Measurements from ENCODE around the gene ETV6.

ETV6 gene

DNA sequence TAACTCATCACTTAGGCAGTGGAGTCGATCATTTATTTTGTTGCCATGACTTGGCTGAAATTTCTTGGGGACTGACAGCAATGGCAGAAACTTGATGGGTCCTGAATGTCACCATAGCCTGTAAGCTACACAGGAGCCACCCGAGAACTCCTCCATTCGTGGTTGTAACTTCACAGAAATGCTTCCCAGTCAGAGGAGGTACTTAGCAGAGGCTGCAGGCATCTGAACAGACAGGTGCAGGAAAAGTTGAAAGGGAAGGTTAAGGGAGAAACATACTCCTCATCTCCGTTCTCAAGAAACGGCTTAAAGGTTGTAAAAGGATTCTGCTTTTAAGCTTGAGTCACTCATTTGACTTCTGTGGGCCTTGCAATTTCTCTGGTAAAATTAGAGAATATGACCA is 47.7 kb downstream of the ETV6 start:
- DNase-seq, result no peak

DNA sequence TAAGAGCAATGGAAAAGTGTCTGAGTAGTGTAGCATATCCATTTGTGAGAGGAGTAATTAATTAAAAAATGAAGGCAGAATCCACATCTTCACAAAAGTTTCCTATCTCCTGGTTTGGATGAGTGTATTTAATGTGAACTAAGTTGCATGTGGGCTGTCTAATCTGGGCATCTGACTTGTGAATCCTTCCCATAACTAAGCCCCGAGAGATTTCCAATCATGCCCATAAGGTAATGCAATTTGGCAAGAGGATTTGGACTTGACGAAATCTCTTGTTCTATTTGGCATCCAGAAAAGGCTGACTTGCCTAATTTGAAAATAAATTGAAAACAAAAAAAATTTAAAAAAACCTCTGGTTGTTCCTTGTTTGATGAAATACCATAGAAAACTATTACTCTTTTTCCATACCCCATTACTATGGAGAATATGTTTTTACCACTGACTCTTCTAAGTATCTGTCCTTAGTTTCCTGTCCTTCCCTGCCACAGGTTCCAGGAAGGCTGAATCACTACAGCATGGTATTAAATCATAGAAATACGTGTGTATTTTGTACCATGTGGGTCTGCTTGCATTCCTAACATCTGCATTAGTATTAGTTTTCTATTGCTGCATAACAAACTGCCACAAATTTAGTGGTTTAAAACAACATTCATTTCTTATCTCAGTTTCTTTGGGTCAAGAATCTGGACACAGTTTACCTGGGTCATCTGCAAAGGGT is 48.4 kb downstream of the ETV6 start:
- DNase-seq, result no peak

DNA sequence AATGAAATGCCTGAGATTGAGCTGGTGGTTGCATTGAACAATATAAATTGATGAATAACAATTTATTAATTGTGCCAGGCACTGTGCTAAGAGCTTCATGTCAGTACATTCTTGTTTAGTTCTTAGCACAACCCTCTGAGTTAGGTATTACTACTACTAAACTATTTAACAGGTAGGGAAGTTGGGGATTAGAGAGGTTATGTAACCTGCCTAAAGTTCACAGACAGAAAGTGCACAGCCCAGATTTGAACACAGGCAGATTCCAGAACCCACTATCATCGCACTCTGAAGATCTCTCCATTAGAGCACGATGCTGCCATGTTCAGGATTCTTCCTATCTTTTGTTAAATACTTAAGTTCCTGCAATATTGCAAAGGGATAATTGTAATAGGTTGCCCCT is 49.3 kb downstream of the ETV6 start:
- DNase-seq, result no peak

DNA sequence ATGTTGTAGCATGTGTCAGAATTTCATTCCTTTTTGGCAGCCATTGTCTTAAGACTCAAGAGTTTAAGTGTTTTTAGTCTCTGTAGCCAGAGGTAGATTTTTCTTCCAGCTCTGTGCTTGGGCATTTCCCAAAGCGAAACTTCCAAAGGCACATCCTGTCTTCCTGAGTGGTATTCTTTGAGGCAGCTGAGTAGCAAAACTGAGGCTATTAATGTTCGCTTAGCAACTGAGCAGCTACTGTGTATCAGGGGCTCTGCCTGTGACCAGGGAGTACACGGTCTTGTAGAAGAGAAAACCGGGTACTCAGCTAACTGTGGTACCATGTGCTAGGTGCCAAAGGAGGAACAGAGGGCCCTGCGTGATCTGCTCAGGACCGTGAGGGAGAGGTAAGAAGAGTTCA is 52.0 kb downstream of the ETV6 start:
- DNase-seq, result no peak

DNA sequence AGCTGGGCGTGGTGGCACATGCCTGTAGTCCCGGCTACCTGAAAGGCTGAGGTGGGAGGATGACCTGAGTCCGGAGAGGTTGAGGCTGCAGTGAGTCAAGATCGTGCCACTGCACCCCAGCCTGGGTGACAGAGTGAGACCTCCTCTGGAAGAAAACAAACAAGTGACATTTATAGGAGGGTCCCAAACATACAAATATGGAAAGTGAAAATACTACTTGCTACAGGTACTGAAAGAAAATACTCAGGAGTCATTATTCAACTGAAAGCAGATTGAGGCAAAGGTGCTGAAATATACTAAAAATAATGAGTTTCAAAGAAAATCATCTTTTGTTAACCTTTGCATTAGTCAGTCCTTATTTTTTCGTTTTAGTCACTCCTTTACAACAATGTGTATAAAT is 53.5 kb downstream of the ETV6 start:
- no peak for DNase-seq

DNA sequence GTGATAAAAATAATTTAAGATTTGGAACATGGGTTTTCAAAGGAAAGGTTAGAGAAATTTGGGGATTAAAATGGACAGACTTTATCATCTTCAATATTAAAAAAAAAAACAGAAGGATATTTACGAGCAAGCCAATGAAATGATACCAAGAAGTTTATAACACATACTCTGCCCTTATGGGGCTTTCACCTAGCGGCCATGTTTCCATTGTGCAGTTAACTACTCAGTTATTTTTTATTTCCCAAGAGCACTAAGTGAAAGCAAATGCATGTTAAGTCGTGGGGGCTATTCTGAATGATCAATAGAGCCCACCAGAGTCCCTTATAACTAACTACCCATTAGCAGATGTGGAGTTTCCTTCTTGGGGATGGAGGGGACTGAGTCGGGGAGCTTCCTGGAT is 53.9 kb downstream of the ETV6 start:
- no peak for DNase-seq

DNA sequence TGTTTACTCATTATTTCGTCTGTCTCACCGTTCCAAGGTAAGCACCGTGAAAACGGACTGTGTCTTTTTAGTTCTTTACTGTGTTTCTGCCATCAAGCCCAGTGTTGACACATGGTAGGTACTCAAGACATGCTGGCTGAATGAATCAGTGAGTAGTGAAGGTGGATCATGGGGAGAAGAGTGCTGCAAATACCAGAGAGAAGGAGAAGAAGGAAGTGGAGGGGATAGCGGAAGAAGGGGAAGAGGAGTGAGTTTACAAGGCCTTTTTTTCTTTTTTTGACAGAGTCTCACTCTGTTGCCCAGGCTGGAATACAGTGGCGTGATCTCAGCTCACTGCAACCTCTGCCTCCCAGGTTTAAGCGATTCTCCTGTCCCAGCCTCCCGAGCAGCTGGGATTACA is 54.6 kb downstream of the ETV6 start:
- no peak for DNase-seq

DNA sequence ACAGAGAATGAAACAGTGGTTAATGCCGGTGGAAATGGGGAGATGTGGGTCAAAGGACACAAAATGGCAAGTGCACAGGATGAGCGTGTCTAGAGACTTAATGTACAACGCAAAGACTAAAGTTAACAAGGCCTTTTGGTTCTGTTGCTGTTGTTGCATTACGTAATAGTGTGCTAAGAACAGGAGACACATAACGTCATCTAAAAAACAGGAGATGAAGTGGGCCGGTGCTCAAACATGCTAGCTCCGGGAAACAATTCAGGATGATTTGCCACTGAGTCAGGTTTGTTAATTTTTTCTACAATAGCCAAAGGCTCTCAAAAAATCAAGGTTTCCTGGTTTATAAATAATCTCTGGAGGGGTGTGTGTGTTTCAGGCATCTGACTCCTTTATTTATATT is 55.5 kb downstream of the ETV6 start:
- no peak for DNase-seq

DNA sequence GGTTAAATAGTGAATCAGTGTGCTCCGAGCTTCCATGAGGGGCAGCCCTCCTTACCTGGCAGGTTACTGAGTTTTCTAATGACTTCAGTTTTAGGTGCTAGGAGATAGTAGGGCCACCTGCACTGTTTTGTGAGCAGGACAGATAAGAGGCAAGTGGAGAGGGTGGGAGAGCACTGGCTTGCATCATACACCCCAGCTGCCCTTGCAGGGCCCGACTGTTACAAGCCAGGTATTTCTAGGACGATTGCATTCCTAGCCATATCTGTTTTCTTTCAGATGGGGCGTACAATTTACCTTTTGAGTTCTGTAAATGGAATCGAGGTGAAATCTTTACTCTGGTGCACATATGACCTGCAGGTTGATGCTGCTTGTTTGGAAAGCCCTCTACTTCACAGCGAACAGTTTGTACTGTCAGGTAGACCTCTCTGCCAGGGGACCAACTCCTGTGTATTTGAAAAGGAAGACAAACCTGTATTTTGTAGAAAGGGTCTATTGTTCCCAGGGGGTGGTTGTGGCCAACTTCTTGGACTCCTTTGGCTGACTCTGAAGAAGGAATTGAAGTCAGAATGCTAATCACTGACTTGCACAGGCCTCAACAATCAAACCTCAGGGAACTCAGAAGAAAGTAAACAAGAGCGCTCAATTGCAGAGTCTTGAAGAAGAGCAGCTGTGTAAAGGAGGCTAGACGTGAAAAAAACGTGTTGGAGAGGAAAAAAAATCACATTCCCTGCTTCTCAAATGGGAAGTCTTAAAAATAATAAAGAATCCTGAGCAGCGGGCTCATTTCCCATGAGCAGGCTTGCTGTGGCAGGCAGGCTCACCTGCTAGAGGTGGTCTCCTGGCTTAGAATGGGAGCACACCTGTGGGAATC is 57.3 kb downstream of the ETV6 start:
- DNase-seq, result no peak

DNA sequence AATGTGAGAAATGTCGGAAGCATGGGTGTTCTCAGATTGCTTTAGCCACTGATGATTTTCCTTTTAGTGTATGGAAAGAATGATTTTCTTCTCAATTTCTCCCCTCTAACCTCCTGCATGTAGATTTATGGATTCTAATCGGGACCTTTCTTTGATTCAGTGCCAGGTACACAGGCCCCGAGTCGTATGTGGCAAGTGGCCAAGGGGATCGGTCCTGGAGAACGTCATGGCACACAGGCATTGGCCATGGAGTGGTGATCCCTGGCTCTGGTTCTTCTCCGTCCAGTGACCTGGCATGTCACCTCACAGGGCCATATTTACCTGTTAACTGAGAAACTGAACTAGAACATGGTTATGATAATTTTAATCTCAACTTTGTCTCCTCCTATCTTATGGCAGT is 58.1 kb downstream of the ETV6 start:
- DNase-seq, result no peak

DNA sequence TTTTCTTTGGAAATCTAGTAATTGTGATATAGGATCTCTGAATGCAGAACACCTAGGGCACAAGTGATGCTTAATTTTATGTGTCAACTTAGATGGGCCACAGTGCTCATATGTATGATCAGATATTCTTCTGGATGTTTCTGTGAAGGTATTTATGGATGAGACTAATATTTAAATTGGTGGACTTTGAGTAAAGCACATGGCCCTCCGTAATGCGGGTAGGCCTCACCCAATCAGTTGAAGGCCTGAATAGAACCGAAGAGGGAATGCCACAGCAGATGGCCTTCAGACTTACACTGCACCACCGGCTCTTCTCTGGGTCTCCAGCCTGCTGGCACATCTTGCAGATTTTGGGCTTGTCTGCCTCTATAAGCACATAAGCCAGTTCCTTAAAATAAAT is 60.0 kb downstream of the ETV6 start:
- DNase-seq, result no peak

DNA sequence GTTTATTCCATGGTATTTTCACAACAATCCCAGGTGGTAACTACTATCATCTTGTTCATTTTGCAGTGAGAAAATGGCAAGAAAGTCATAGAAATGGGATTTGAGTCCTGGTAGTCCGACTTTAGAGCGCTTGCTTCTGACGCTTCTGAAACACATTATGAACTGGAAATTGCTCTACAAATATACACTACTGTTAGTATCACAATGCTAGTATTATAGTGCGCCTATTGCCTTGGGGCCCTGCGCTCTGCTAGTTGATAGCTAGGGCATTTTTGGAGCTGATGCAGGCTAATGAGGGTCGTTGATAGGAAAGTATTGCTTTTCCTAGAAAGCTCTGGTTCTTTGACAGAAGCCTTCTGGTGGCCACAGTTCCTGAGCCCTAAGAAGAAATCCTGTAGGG is 61.0 kb downstream of the ETV6 start:
- DNase-seq, result no peak

DNA sequence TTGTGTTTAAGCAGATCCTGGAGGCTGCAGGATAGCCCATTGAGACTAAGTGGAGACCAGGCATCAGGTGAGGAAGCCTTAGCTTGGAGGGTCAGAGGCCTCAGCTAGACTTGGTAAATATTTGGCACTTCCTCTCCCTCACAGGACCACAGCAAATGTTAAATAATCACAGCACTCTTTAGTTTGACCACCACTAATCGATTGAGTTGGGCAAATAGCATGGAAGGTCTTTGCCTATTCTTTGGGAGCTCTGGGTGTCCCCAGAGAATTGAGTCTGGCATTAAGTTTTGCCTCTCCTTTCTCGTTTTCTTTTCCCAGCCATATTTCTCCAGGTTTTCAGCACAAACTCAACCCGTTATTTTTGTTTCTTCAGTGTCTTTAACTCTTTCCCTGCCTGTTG is 61.4 kb downstream of the ETV6 start:
- DNase-seq, result no peak

DNA sequence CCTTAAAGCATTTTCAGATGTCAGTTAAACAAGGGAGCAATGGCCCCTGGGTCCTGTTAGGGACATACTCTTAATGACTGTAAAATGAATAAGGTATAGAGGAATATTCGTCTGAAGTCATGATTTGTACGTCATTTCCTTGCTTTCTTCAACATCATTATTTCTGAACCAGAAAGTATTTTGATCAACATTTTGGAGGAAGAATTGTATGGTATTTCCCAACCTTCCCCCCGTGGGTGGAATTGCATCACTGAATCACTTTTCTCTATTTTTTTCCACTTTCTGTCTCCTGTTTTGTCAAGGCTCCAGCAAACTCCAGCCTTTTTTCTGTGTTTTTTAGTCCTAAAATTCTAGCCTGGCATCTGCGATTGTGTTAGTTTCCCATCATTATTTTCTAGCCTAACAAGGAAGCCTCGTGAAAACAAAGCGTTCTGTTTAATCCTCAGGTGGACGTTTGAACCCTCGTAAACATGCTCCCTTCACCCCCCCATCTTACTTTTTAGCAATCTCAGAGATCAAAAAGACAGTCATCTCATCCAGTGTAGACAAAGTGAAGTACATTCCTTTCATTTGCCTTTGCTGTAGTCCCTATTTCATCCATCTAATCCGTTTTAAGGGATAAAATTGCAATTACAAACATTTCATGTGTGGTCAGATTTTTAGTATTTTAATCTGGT is 62.3 kb downstream of the ETV6 start:
- no peak for DNase-seq

DNA sequence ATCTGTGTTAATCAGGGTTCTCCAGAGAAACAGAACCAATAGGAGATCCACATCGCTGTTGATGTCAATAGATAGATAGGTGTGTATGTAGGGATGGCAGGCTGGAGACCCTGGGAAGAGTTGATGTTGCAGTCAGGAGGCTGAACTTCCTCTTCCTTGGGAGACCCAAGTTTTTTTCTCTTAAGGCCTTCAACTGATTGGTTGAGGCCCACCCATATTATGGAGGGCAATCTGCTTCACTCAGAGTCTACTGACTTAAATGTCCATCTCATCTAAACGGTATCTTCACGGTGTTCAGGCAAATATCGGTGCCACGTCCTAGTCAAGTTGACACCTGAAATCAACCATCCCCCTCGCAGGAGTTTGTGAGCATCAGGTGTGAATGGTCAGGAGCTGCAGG is 63.0 kb downstream of the ETV6 start:
- DNase-seq, result no peak

DNA sequence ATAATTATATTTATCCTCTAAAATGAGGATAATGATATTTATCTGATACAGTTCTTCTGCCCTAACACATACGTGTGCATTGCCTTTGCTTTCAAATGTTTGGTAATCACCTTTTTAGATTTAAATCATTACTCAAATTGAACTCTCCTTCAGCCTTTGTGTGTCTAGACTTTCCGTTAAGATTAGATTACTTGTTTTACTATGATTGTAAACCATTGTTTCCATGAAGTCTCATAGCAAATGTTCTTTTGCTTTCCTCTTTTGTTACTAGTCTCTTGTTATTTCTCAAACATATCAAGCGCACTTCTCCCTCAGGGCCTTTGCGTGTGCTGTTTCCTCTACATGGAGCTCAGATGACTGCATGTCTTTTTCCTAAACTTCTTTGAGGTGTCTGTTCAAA is 63.7 kb downstream of the ETV6 start:
- DNase-seq, result no peak

DNA sequence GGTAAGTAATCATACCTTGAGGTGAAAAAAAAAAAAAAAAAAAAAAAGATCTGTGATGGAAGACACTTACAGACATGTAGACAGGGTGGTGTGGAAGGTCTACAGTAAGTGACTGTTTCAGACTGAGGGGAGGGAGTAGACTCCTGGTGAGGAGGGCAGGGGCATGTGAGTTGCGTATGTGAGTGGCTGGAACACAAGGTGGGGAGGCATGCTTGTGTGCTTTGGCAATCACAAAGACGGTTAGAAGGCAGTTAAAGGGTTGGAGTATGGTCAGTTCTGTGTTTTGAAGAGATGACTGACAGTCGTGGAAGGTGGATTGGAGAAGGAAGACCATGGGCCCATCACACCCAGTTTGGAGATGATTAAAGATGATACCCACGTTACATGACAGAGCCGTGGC is 65.2 kb downstream of the ETV6 start:
- no peak for DNase-seq

DNA sequence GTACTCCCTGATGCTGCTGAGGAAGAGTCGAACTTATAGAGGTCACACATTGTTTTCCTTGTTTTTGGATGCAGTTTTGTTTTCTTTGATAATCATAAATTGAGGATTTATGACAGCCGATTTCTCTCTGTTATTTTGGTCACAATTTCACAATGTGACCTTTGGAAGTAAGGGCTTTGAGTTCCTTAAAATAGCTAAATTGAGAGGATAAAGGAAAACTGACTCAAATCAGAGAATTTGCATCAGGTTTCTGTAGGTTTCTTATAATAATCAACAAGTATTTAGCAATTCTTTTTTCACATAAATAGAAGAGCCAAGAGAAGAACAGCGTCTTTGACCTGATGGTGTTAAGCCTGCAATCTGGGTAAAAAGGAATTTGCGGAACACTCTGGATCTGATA is 66.1 kb downstream of the ETV6 start:
- no peak for DNase-seq

DNA sequence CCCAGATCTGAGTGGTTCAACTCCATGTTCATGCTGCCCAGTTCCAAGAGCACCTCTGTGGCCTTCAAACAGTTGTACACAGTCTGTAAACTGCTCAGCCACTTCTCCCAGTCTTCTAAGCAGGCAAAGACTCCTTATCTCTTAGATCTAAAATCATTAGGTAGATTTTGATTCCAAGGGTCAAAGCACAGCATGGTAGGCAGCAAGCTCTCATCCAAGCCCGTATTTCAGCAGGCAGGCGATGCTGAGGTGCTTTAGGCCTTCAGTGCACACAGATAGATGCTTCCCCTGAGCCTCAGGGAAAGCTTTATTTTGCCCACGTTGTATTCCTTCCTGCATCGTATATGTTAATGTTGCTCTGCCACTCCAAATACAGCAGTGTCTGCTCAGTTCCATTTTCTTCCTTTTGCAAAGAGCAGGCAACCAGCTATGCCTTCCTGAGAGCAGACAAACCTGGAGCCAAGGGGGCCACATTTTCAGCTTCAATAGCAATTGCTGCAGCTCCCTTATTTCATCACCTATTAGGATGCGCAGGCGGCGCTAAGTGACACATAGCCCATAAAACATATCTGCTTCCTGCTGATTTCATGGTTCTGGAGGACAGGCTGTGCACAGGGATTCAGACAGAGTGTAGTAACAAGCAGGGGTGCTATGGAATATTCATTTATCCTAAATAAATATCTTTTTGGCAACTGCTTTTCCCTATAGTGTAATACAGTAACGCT is 67.5 kb downstream of the ETV6 start:
- peak; percentile 32 for DNase-seq

DNA sequence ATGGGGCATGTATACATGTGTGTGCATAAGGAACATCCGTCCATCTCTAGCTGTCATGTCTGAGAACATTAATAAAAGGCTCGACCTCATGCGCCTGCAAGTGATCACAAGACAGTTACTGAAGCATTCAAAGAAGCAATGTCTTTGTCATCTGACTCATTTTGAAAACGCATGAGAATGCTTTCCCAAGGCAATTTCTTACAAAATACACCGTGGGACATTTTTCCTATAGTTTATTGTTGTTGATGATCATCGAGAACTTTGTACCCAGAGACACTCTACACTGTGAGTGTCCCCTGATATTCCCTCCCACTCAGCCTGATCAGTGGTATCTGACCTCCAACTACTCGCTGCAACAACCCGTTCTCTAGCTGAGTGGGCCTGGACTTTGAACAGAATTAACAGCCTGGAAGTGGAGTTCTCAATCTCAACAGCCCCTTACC is 68.1 kb downstream of the ETV6 start:
- no peak for DNase-seq

DNA sequence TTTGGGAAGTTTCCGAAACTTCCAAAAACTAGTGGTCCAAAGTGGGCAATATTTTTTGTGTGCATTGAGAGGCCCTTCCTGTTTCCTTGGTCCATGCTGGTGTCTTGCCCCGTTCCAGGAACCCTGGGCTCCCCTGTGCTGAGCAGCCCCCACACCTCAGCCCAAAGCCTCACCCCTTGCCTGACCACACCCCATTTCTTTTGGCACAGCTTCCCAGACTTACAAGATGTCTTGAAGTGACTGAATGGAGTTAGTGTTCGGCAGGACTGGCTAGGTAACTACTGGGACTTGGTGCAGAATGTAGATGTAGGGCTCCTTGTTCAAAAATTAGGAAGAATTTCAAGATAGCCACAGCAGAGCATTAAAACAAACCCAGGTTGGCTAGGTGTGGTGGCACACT is 68.6 kb downstream of the ETV6 start:
- no peak for DNase-seq

DNA sequence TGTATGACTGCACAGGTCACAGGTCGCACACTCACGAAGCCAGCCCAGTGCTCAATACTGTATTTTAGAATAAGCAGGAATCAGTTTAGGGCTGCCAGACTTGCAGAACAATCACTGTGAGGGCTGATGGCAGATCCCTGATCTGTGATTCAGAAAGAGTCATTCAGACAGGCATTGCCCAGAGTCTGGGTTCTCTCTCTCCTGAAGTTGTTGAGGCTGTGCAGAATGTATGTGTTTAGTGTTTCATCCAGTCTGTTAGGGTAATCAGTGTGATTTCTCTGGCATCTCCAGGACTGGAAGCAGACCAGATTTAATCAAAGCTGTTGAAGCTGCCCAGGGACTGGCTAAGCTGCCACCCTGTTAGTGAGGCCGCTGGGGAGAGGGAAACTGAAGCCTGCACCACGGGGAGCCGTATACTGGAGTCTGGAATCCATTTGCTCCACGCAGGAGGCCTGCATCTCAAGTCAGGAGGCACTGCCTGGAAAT is 69.3 kb downstream of the ETV6 start:
- DNase-seq, result peak; percentile 44

DNA sequence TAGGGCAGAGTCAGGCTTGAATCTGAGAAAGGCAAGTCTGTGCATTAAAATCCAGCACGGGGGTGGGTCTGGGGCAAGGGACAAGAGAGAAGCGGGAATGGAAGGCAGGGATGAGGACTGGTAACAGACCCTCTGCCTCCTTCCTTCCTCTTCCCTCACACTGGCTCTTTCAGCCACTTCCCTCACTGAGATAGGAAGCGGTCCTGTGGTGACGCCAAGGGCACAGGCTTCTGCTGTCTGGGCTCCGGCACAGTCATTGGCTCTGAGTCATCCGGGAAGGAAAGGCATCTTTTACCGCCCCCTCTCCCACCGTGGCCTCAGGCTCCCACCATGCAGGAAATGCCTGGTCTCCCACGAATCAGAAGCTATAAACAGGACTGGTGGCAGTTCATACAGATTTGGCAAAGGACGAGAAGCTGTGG is 70.2 kb downstream of the ETV6 start:
- DNase-seq, result no peak
